SK-N-SH (cell line): ENCODE results near the gene GNAT1. TPM values are rescaled to one million over a fixed set of nuclear protein-coding genes. Genes with fewer than 3 reads are reported as not detected.
"Not testable (repeated sequence)": the region's sequence is repeated elsewhere in the genome, so short reads cannot be mapped to it uniquely, and the experiment has no call there.

Source experiments
- CTCF ChIA-PET: fragments of 300-600, 350-600 bp; formaldehyde crosslinking; extraction: SDS; loops from one replicate; lab custom pipeline; 2021; lab: Yijun Ruan, JAX
- POLR2A ChIA-PET: fragments of 350-600 bp; sonication (Branson Sonifier 250); formaldehyde crosslinking; extraction: SDS; loops from one replicate; lab custom pipeline; 2020; ENCODE audit warnings: antibody characterized with exemption, inconsistent platforms; lab: Yijun Ruan, JAX
- DNase-seq: peaks from one replicate; pipeline ENCODE4 v3.0.0; 2012
- H2AFZ ChIP-seq: fragments of 200-600 bp; sonication (generic); 2 replicates; pipeline ENCODE4 v1.8.1; 2016; ENCODE audit warnings: antibody characterized with exemption, mild to moderate bottlenecking, low read depth
- H3F3A ChIP-seq: fragments of 200-600 bp; sonication (generic); replicated peaks from 2 replicates; pipeline ENCODE3; 2016; ENCODE audit warnings: antibody characterized with exemption, mild to moderate bottlenecking; ENCODE audit not compliant: insufficient read depth
- H3K27ac ChIP-seq, 2 experiments: fragments of 200-500 bp in 1 of 2; fragments of 200-600 bp in 1 of 2; sonication (Bioruptor generic) in 1 of 2; sonication (generic), shearing (Covaris generic) in 1 of 2; 2 replicates each; pipeline versions ENCODE4 v1.5.1 to v1.6.1; 2014 to 2016; ENCODE audit warnings: low read depth in 2 of 2, inconsistent platforms in 1 of 2, low read length in 1 of 2, mild to moderate bottlenecking in 1 of 2, mixed read lengths in 1 of 2
- H3K27me3 ChIP-seq: fragments of 200-600 bp; sonication (generic), shearing (Covaris generic); 2 replicates; pipeline ENCODE4 v1.6.1; 2016; ENCODE audit warnings: mixed run types; ENCODE audit not compliant: insufficient read depth
- H3K36me3 ChIP-seq, 2 experiments: fragments of 200-500 bp in 1 of 2; fragments of 200-600 bp in 1 of 2; sonication (Bioruptor generic) in 1 of 2; sonication (generic) in 1 of 2; replicated peaks in 1 of 2; 2 replicates each; pipeline versions ENCODE3 to v1.5.1; 2014 to 2016; ENCODE audit warnings: low read length in 1 of 2, mild to moderate bottlenecking in 1 of 2; ENCODE audit not compliant: insufficient read depth in 2 of 2, control insufficient read depth in 1 of 2
- H3K4me1 ChIP-seq, 2 experiments: fragments of 200-500 bp in 1 of 2; fragments of 200-600 bp in 1 of 2; sonication (Bioruptor generic) in 1 of 2; sonication (generic), shearing (Covaris generic) in 1 of 2; 2 replicates each; pipeline versions ENCODE4 v1.5.1 to v1.6.1; 2014 to 2016; ENCODE audit warnings: low read depth in 1 of 2, low read length in 1 of 2, mixed run types in 1 of 2; ENCODE audit not compliant: insufficient read depth in 2 of 2, control insufficient read depth in 1 of 2
- H3K4me2 ChIP-seq: fragments of 200-600 bp; sonication (generic), shearing (Covaris generic); 2 replicates; pipeline ENCODE4 v1.6.1; 2017; ENCODE audit warnings: mixed run types
- H3K4me3 ChIP-seq, 2 experiments: fragments of 200-500 bp in 1 of 2; fragments of 200-600 bp in 1 of 2; sonication (Bioruptor generic) in 1 of 2; sonication (generic), shearing (Covaris generic) in 1 of 2; 2 replicates each; pipeline versions ENCODE4 v1.5.1 to v1.8.1; 2014 to 2016; ENCODE audit warnings: low read depth in 2 of 2, inconsistent platforms in 1 of 2, low read length in 1 of 2, mild to moderate bottlenecking in 1 of 2, mixed read lengths in 1 of 2, moderate library complexity in 1 of 2
- H3K79me2 ChIP-seq: fragments of 200-600 bp; sonication (generic); 2 replicates; pipeline ENCODE4 v1.8.1; 2017; ENCODE audit warnings: mild to moderate bottlenecking; ENCODE audit not compliant: insufficient read depth
- H3K9ac ChIP-seq: fragments of 200-600 bp; sonication (generic); 2 replicates; pipeline ENCODE4 v1.6.1; 2017; ENCODE audit warnings: mixed run types
- H3K9me2 ChIP-seq: fragments of 200-600 bp; sonication (generic); 2 replicates; pipeline ENCODE4 v1.6.1; 2017; ENCODE audit warnings: mixed run types
- H3K9me3 ChIP-seq: fragments of 200-600 bp; sonication (generic); 2 replicates; pipeline ENCODE4 v1.6.1; 2017; ENCODE audit warnings: mixed run types, mild to moderate bottlenecking, moderate library complexity
- H4K20me1 ChIP-seq: fragments of 200-600 bp; sonication (generic); 2 replicates; pipeline ENCODE4 v1.6.1; 2017; ENCODE audit warnings: mild to moderate bottlenecking, mixed run types; ENCODE audit not compliant: insufficient read depth
- CHD2 ChIP-seq: fragments of 150-350 bp; IDR thresholded peaks from 2 replicates; pipeline ENCODE4 v1.6.1; 2018; ENCODE audit warnings: low read length; ENCODE audit not compliant: partially characterized antibody
- EZH2phosphoT487 ChIP-seq: fragments of 200-600 bp; sonication (generic); IDR thresholded peaks from 2 replicates; pipeline ENCODE4 v1.6.1; 2017; ENCODE audit warnings: low read depth, mixed run types, mild to moderate bottlenecking, antibody characterized with exemption, moderate library complexity, borderline replicate concordance
- FOSL2 ChIP-seq: IDR thresholded peaks from 2 replicates; pipeline ENCODE4 v1.4.0; 2012; ENCODE audit warnings: low read depth, mild to moderate bottlenecking, moderate library complexity, borderline replicate concordance
- FOXM1 ChIP-seq: IDR thresholded peaks from 2 replicates; pipeline ENCODE4 v1.4.0; 2012; ENCODE audit warnings: low read depth, mild to moderate bottlenecking
- GABPA ChIP-seq: IDR thresholded peaks from 2 replicates; pipeline ENCODE4 v1.4.0; 2012; ENCODE audit warnings: low read depth, mild to moderate bottlenecking
- MEF2A ChIP-seq: IDR thresholded peaks from 2 replicates; pipeline ENCODE4 v1.4.0; 2012; ENCODE audit warnings: low read depth, borderline replicate concordance
- POLR2AphosphoS5 ChIP-seq: IDR thresholded peaks from 2 replicates; pipeline ENCODE4 v1.6.1; 2012; ENCODE audit warnings: low read depth, low read length
- RFX5 ChIP-seq: IDR thresholded peaks from 2 replicates; pipeline ENCODE4 v1.6.1; 2012; ENCODE audit warnings: mild to moderate bottlenecking, improper control_type of control experiment, low read length
- RXRA ChIP-seq: IDR thresholded peaks from 2 replicates; pipeline ENCODE4 v1.4.0; 2012; ENCODE audit warnings: low read depth, mild to moderate bottlenecking, borderline replicate concordance
- TAF1 ChIP-seq: IDR thresholded peaks from 2 replicates; pipeline ENCODE4 v1.6.1; 2012; ENCODE audit warnings: low read depth, mild to moderate bottlenecking, low read length, moderate library complexity, borderline replicate concordance
- WGBS: methylation state at CpG from one replicate; pipeline ENCODE4 v1.1.6; 2017; ENCODE audit warnings: low lambda C conversion rate; 5-methylcytosine and 5-hydroxymethylcytosine counted together
- polyA plus RNA-seq, 3 experiments: library from polyadenylated mRNA; depleted of rRNA; stranded (reverse); fragments of >200 nt; gene quantifications; 2 replicates each; pipeline ENCODE4 v1.2.3, GENCODE V29; 2012
- TF ChIP-seq, protein P1 (sequence below): IDR thresholded peaks from 2 replicates; pipeline ENCODE4 v1.4.0; 2012; ENCODE audit warnings: low read depth, borderline replicate concordance
- TF ChIP-seq, protein P2 (sequence below): fragments of 150-350 bp; IDR thresholded peaks from 2 replicates; pipeline ENCODE4 v1.6.1; 2016; ENCODE audit warnings: mild to moderate bottlenecking, low read depth, low read length

Gene GNAT1
- polyA plus RNA-seq, 1 of the 3 experiments (the other 2 are of a cell fraction), result not detected

DNA sequence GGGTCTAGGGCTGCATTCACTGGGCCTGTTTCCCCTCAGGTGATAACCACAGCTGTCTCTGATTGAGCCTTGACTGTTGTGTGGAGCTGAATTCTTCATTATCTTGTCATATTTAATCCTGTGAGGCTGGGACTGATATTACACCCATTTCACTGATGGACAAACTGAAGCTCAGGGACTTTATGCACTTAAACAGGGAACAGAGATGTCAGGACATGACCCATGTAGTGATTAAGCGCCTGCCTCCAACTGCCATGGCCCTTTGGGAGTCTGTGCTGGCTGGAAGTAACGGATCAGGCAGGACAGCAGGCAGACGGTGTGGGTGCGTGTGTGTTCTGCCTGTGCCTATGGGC is 52.1 kb downstream of the GNAT1 start:
- Histone ChIP-seq H2AFZ (no peak overlapping the region), H3K9ac (no peak overlapping the region), H3K79me2 (peaks cover 100% of the 10 kb centered on the region), H3K27ac (peak overlapping the region in 1 of 2 experiments; percentile 17; a peak in 2 of 4 replicates), H3K4me3 (no peak overlapping the region), H3K36me3 (peaks cover 0 to 20% of the 10 kb centered on the region in 2 experiments), H3K27me3 (no peaks in the 10 kb centered on the region), H3K9me3 (no peaks in the 10 kb centered on the region), H3K4me2 (no peak overlapping the region), H4K20me1 (peaks cover 91% of the 10 kb centered on the region), H3K9me2 (no peaks in the 10 kb centered on the region), H3K4me1 (peaks cover 37 to 46% of the 10 kb centered on the region in 2 experiments; a peak in 3 of 4 replicates), H3F3A (peaks cover 43% of the 10 kb centered on the region)
- ChIA-PET CTCF (interaction anchor here (0.7 to 61.6 kb wide), 9 partner anchors 10 to 122 kb away, joined by 3 to 1375 read pairs (median 4); partner anchors contain the start of genes GNAI2, GNAT1 and IFRD2), POLR2A (interaction anchor here (1.8 kb wide), 1 partner anchor 16 kb away, joined by 4 read pairs; no protein-coding TSS in a partner anchor)
- TF ChIP-seq CHD2, result no peak
- no peak for DNase-seq
- 93% methylated on average over 4 of the region's 4 CpGs for WGBS

DNA sequence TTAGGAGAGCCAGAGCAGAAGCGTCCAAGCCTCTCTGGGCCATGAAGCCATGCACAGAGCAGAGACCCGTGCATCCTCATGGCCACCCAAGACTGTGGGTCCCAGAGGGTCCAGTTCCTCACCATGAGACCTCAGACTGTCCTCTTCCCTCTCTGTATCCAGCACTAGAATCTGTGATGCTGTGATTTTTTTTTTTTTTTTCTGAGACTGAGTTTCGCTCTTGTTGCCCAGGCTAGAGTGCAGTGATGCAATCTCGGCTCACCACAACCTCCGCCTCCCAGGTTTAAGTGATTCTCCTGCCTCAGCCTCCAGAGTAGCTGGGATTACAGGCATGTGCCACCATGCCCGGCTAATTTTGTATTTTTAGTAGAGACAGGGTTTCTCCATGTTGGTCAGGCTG is 53.4 kb downstream of the GNAT1 start:
- H3K4me3 ChIP-seq, H3K27me3 ChIP-seq, H2AFZ ChIP-seq, H3K9ac ChIP-seq, H3K4me2 ChIP-seq, DNase-seq, POLR2A ChIA-PET, H3K9me3 ChIP-seq, H3K9me2 ChIP-seq: not testable (repeated sequence)
- Histone ChIP-seq H3K79me2 (peaks cover 100% of the 10 kb centered on the region), H3K36me3 (peaks cover 0 to 12% of the 10 kb centered on the region in 2 experiments), H3F3A (peaks cover 43% of the 10 kb centered on the region), H3K27ac (peak overlapping the region in 1 of 2 experiments; percentile 72; a peak in 3 of 4 replicates), H4K20me1 (peaks cover 91% of the 10 kb centered on the region), H3K4me1 (peaks cover 35 to 36% of the 10 kb centered on the region in 2 experiments; a peak in 3 of 4 replicates)
- CTCF ChIA-PET, result interaction anchor here (0.7 to 61.6 kb wide), 7 partner anchors 13 to 78 kb away, joined by 3 to 1375 read pairs (median 3); partner anchors contain the start of genes GNAI2 and GNAT1
- WGBS, result 91% methylated on average over 5 of the region's 6 CpGs

DNA sequence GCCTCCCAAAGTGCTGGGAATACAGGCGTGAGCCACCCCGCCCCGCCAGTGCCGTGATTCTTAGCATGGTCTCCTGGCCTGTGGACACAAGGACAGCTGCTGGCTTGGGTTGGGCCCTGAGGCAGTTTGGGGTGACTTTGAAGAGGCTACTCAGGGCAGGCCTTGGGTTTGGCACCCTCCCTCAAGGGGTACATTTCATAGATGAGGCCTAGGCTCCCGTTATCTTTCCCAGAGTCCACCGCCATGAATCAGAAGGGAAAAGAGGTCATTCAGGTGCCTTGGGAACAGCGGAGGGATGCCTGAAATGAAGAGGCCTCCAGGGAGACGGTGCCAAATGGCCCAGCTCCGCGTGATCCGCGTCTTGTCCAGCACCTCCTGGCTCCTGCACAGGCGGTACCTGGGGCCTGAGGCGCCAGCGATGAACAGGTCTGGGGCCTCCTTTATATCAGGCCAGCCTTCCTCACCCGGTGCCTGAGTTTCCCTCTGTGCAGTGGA is 53.9 kb downstream of the GNAT1 start:
- peaks cover 91% of the 10 kb centered on the region for H4K20me1 ChIP-seq
- DNase-seq, result no peak

More for the DNA sequence above, 53.9 kb downstream of the GNAT1 start:
- peaks cover 35 to 36% of the 10 kb centered on the region in 2 experiments; a peak in 3 of 4 replicates for H3K4me1 ChIP-seq
- H3K9ac ChIP-seq, result peak overlapping the region; percentile 55; the same call in 1 of the 2 replicates
- no peak overlapping the region; a peak in 1 of 4 replicates for H3K4me3 ChIP-seq
- H3K9me3 ChIP-seq, result no peaks in the 10 kb centered on the region
- 92% methylated on average over 16 of the region's 16 CpGs for WGBS
- peaks cover 43% of the 10 kb centered on the region for H3F3A ChIP-seq
- H3K27ac ChIP-seq, result peak overlapping the region; percentile 72 to 89
- ChIA-PET POLR2A (no interaction called here), CTCF (interaction anchor here (0.7 to 61.6 kb wide), 7 partner anchors 13 to 78 kb away, joined by 3 to 1375 read pairs (median 3); partner anchors contain the start of genes GNAI2 and GNAT1)
- no peak overlapping the region for H2AFZ ChIP-seq
- no peak for TF ChIP-seq RXRA
- TF ChIP-seq, protein P1, sequence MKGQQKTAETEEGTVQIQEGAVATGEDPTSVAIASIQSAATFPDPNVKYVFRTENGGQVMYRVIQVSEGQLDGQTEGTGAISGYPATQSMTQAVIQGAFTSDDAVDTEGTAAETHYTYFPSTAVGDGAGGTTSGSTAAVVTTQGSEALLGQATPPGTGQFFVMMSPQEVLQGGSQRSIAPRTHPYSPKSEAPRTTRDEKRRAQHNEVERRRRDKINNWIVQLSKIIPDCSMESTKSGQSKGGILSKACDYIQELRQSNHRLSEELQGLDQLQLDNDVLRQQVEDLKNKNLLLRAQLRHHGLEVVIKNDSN, result no peak
- no peak for TF ChIP-seq POLR2AphosphoS5
- TF ChIP-seq, protein P2, sequence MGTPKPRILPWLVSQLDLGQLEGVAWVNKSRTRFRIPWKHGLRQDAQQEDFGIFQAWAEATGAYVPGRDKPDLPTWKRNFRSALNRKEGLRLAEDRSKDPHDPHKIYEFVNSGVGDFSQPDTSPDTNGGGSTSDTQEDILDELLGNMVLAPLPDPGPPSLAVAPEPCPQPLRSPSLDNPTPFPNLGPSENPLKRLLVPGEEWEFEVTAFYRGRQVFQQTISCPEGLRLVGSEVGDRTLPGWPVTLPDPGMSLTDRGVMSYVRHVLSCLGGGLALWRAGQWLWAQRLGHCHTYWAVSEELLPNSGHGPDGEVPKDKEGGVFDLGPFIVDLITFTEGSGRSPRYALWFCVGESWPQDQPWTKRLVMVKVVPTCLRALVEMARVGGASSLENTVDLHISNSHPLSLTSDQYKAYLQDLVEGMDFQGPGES, result no peak
- no peak for TF ChIP-seq EZH2phosphoT487
- TF ChIP-seq TAF1, result no peak
- no peak for TF ChIP-seq FOXM1
- no peak for TF ChIP-seq CHD2
- no peak for TF ChIP-seq MEF2A
- TF ChIP-seq RFX5, result no peak
- no peak for TF ChIP-seq FOSL2
- no peak for TF ChIP-seq GABPA
- H3K79me2 ChIP-seq, result peaks cover 100% of the 10 kb centered on the region
- no peaks in the 10 kb centered on the region for H3K9me2 ChIP-seq
- H3K36me3 ChIP-seq, result peaks cover 0 to 14% of the 10 kb centered on the region in 2 experiments
- peak overlapping the region; percentile 73 for H3K4me2 ChIP-seq
- H3K27me3 ChIP-seq, result no peaks in the 10 kb centered on the region
